Fibroblast of lung (primary cell): ENCODE measurements around the gene NLGN1. TPM values are rescaled to one million over a fixed set of nuclear protein-coding genes. Genes with fewer than 3 reads are reported as not detected.
A peak's percentile ranks its signal among the peaks of the same experiment; 100 is the strongest.

Experiments
- DNase-seq, 2 donors: peaks; one replicate each; pipeline versions ENCODE4 v3.0.0 to v3.0.0-alpha.2; 2010; ENCODE audit warnings: low read depth in 2 of 2
- H2AFZ ChIP-seq: 2 replicates; pipeline ENCODE4 v1.5.1; 2012; ENCODE audit warnings: low read length, control low read depth, inconsistent platforms
- H3K27ac ChIP-seq: 2 replicates; pipeline ENCODE4 v1.5.1; 2011; ENCODE audit warnings: low read length, control low read depth; ENCODE audit not compliant: insufficient read depth
- H3K27me3 ChIP-seq: 2 replicates; pipeline ENCODE4 v1.5.1; 2011; ENCODE audit warnings: mild to moderate bottlenecking, low read length; ENCODE audit not compliant: control insufficient read depth, insufficient read depth
- H3K36me3 ChIP-seq: 2 replicates; pipeline ENCODE4 v1.5.1; 2011; ENCODE audit warnings: low read length; ENCODE audit not compliant: control insufficient read depth, insufficient read depth
- H3K4me1 ChIP-seq: 2 replicates; pipeline ENCODE4 v1.5.1; 2011; ENCODE audit warnings: low read length; ENCODE audit not compliant: control insufficient read depth, insufficient read depth; ENCODE audit errors: extremely low read depth
- H3K4me2 ChIP-seq: 2 replicates; pipeline ENCODE4 v1.5.1; 2011; ENCODE audit warnings: low read length, control low read depth; ENCODE audit not compliant: insufficient read depth; ENCODE audit errors: extremely low read depth
- H3K4me3 ChIP-seq, 4 experiments: fragments of 200-600 bp in 1 of 4; sonication (generic) in 1 of 4; replicated peaks in 1 of 4; 2 replicates each; pipeline ENCODE4 v1.5.1; 2011 to 2016; ENCODE audit warnings: low read length in 4 of 4, low read depth in 3 of 4, mild to moderate bottlenecking in 3 of 4, control low read depth in 2 of 4, inconsistent platforms in 1 of 4, mixed read lengths in 1 of 4; ENCODE audit not compliant: insufficient read depth in 1 of 4; ENCODE audit errors: control extremely low read depth in 1 of 4
- H3K79me2 ChIP-seq: 2 replicates; pipeline ENCODE4 v1.5.1; 2012; ENCODE audit warnings: mild to moderate bottlenecking, low read length, inconsistent platforms; ENCODE audit not compliant: control insufficient read depth, insufficient read depth
- H3K9ac ChIP-seq: 2 replicates; pipeline ENCODE4 v1.5.1; 2011; ENCODE audit warnings: mild to moderate bottlenecking, low read length, control low read depth; ENCODE audit not compliant: insufficient read depth
- H3K9me3 ChIP-seq: 2 replicates; pipeline ENCODE4 v1.5.1; 2012; ENCODE audit warnings: low read depth, low read length; ENCODE audit not compliant: control insufficient read depth, insufficient read depth
- H4K20me1 ChIP-seq: 2 replicates; pipeline ENCODE4 v1.5.1; 2011; ENCODE audit warnings: low read length; ENCODE audit not compliant: control insufficient read depth, insufficient read depth; ENCODE audit errors: extremely low read depth
- CTCF ChIP-seq, 2 donors: IDR thresholded peaks in 1 of 2; conservative IDR thresholded peaks in 1 of 2; 1 replicate in 1 of 2; 2 replicates in 1 of 2; pipeline ENCODE4 v1.5.1; 2011 to 2012; ENCODE audit warnings: low read length in 2 of 2, control low read depth in 1 of 2, inconsistent platforms in 1 of 2, low read depth in 1 of 2, mild to moderate bottlenecking in 1 of 2
- EZH2 ChIP-seq: IDR thresholded peaks from 2 replicates; pipeline ENCODE4 v1.5.1; 2012; ENCODE audit warnings: low read length, control low read depth, mild to moderate bottlenecking; ENCODE audit errors: missing control alignments
- polyA plus RNA-seq, 2 donors: library from polyadenylated mRNA; depleted of rRNA in 1 of 2; stranded (reverse) in 1 of 2; unstranded in 1 of 2; fragments of >200 nt; gene quantifications; 2 replicates each; pipeline ENCODE4 v1.2.1, GENCODE V29; 2011 to 2012; ENCODE audit warnings: missing spikeins in 1 of 2
- total RNA-seq: library from RNA; depleted of rRNA; stranded (reverse); fragments of >200 nt; gene quantifications from 2 replicates; pipeline ENCODE4 v1.2.1, GENCODE V29; 2014

The NLGN1 gene
- total and polyA plus RNA-seq, 2 donors (not counting 1 experiment from before 2014, with no cell fraction given) = 0.61 to 2.1 TPM

- H3K36me3 ChIP-seq = no peaks in the 10 kb centered on the region
- no peak overlapping the region for H2AFZ ChIP-seq
- TF ChIP-seq CTCF (conservative IDR thresholded peaks at IDR 0.05 in 1 of 2, IDR thresholded peaks at IDR 0.05 in 1 of 2; ENCODE audit: low read depth in 1 of 2, low read length in 2 of 2) (no peak), EZH2 (no peak)
- H3K4me2 ChIP-seq = no peak overlapping the region
- H3K27ac ChIP-seq = peak overlapping the region; percentile 14
- no peaks in the 10 kb centered on the region for H3K27me3 ChIP-seq
- H3K9me3 ChIP-seq = no peaks in the 10 kb centered on the region
- H3K4me1 ChIP-seq = no peaks in the 10 kb centered on the region
- H4K20me1 ChIP-seq = no peaks in the 10 kb centered on the region
- H3K9ac ChIP-seq = no peak overlapping the region
- DNase-seq = peak; percentile 65 to 95
- no peak overlapping the region for H3K4me3 ChIP-seq
- H3K79me2 ChIP-seq = no peaks in the 10 kb centered on the region
Observed at GRCh38 chr3:174330303-174330702, 932.8 kb downstream of the NLGN1 start.

- no peaks in the 10 kb centered on the region for H3K27me3 ChIP-seq
- H3K4me2 ChIP-seq = no peak overlapping the region
- TF ChIP-seq CTCF (conservative IDR thresholded peaks at IDR 0.05 in 1 of 2, IDR thresholded peaks at IDR 0.05 in 1 of 2; ENCODE audit: low read depth in 1 of 2, low read length in 2 of 2) = no peak
- TF ChIP-seq EZH2 = no peak
- H3K4me1 ChIP-seq = no peaks in the 10 kb centered on the region
- H3K79me2 ChIP-seq = no peaks in the 10 kb centered on the region
- no peaks in the 10 kb centered on the region for H4K20me1 ChIP-seq
- no peak overlapping the region for H3K9ac ChIP-seq
- no peak for DNase-seq
- H3K4me3 ChIP-seq = no peak overlapping the region
- H2AFZ ChIP-seq = no peak overlapping the region
- H3K27ac ChIP-seq = peak overlapping the region; percentile 11
- H3K36me3 ChIP-seq = no peaks in the 10 kb centered on the region
- H3K9me3 ChIP-seq = no peaks in the 10 kb centered on the region
Observed at GRCh38 chr3:174331095-174331800, 933.7 kb downstream of the NLGN1 start.

- no peak overlapping the region for H2AFZ ChIP-seq
- H3K4me1 ChIP-seq = no peaks in the 10 kb centered on the region
- TF ChIP-seq CTCF (conservative IDR thresholded peaks at IDR 0.05 in 1 of 2, IDR thresholded peaks at IDR 0.05 in 1 of 2; ENCODE audit: low read depth in 1 of 2, low read length in 2 of 2) = no peak
- TF ChIP-seq EZH2 = no peak
- no peaks in the 10 kb centered on the region for H3K36me3 ChIP-seq
- H3K9ac ChIP-seq = no peak overlapping the region
- H3K79me2 ChIP-seq = no peaks in the 10 kb centered on the region
- H3K27me3 ChIP-seq = no peaks in the 10 kb centered on the region
- no peak overlapping the region for H3K4me3 ChIP-seq
- no peaks in the 10 kb centered on the region for H4K20me1 ChIP-seq
- H3K4me2 ChIP-seq = no peak overlapping the region
- H3K9me3 ChIP-seq = no peaks in the 10 kb centered on the region
- no peak for DNase-seq
- no peak overlapping the region for H3K27ac ChIP-seq
Observed at GRCh38 chr3:174332391-174332790, 934.8 kb downstream of the NLGN1 start.
